ENCODE measurements around the gene IQSEC2. TPM values are rescaled to one million over a fixed set of nuclear protein-coding genes. Genes with fewer than 3 reads are reported as not detected.

Gene IQSEC2
- 10 to 100 TPM; 16.3 to 24.2 (median 17.5) TPM for total RNA-seq

DNA sequence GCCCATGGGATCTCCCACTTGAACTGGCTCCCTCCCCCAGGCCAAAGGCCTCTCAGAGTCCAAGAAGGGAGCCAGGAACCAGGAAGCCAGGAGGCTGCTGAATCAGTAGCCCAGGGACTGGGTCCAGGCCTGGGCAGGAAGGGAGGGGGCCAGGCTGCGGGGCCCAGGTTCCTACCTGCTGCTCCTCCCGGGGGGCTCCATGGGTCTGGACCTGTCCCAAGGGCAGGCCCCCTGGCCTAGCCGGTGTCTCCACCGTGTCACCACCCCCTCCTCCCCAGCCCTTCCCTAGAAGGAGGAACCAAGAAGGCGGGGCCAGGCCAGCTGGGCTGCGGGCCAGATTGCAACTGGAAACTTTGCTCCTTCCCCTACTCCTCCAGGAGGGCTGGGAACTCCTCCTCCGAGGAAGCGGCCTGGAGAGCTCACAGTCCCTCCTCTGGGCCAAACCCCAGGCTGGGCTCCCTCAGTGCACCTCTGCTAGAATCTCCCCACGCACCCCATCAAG is at the start of gene IQSEC2:
IQSEC2 (minus strand) TSS at position 264 of the 502 bp plus-strand sequence.
- WGBS, 2 donors, result 3 to 6% methylated on average over 2 to 7 of the region's 9 CpGs
- TF ChIP-seq, protein P1, sequence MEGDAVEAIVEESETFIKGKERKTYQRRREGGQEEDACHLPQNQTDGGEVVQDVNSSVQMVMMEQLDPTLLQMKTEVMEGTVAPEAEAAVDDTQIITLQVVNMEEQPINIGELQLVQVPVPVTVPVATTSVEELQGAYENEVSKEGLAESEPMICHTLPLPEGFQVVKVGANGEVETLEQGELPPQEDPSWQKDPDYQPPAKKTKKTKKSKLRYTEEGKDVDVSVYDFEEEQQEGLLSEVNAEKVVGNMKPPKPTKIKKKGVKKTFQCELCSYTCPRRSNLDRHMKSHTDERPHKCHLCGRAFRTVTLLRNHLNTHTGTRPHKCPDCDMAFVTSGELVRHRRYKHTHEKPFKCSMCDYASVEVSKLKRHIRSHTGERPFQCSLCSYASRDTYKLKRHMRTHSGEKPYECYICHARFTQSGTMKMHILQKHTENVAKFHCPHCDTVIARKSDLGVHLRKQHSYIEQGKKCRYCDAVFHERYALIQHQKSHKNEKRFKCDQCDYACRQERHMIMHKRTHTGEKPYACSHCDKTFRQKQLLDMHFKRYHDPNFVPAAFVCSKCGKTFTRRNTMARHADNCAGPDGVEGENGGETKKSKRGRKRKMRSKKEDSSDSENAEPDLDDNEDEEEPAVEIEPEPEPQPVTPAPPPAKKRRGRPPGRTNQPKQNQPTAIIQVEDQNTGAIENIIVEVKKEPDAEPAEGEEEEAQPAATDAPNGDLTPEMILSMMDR (IDR thresholded peaks at IDR 0.05), result no peak
- no peak for TF ChIP-seq POLR2A (IDR thresholded peaks at IDR 0.05)
- intact Hi-C loops (cut with DNase I; ENCODE audit: low total_unique reads), result no loop called here
- peak; percentile 74 to 97 for DNase-seq (ENCODE audit: low spot score in 2 of 2)
- H3K4me3 ChIP-seq (ENCODE audit: low read depth, poor library complexity, severe bottlenecking), result no peak within 1 kb of the TSS

DNA sequence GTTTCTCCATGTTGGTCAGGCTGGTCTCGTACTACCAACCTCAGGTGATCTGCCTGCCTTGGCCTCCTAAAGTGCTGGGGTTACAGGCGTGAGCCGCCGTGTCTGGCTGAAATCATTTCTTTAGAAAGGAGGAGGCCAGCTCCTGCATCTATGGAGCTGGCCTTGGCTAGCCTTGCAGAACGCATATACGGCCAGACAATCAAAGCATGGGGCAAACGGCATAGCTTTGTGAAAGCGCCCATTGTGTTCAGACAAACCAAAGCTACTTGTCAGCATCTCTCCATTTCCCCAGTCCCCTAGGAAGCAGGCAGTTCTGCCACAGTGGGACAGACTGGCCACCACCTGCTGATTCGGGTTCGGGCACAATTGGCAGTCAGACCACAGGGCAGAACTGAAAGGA is 48.9 kb upstream of the IQSEC2 start:
- intact Hi-C loops (cut with DNase I; ENCODE audit: low total_unique reads), result no loop called here
- 85 to 94% methylated on average over 8 to 10 of the region's 10 CpGs for WGBS, 2 donors
- DNase-seq (ENCODE audit: low spot score in 2 of 2), result no peak
- H3K4me3 ChIP-seq (ENCODE audit: low read depth, poor library complexity, severe bottlenecking), result no peak overlapping the region
- TF ChIP-seq, protein P1 (IDR thresholded peaks at IDR 0.05), result no peak
- TF ChIP-seq POLR2A (IDR thresholded peaks at IDR 0.05), result no peak

DNA sequence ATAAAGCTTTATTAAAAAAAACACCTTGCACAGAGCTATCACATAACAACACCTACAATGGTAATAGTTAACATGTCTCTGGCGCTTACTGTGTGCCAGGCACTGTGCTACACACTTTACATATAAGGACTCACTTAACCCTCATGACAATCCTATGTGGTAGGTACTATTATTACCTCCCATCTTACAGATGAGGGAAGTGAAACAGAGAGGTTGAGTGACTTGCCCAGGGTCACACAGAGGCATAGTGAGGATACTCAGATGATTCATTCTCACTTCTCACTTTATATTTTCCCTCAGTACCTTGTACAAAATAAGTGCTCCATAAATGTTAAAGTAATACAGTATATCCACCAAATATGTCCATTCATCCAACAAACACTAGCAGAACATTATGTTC is 43.4 kb upstream of the IQSEC2 start:
- DNase-seq (ENCODE audit: low spot score in 2 of 2), result no peak
- WGBS, 2 donors, result 97 to 100% methylated on average over 1 of the region's 1 CpG
- TF ChIP-seq, protein P1 (IDR thresholded peaks at IDR 0.05), result no peak
- no peak for TF ChIP-seq POLR2A (IDR thresholded peaks at IDR 0.05)
- H3K4me3 ChIP-seq (ENCODE audit: low read depth, poor library complexity, severe bottlenecking), result no peak overlapping the region
- intact Hi-C loops (cut with DNase I; ENCODE audit: low total_unique reads), result no loop called here

DNA sequence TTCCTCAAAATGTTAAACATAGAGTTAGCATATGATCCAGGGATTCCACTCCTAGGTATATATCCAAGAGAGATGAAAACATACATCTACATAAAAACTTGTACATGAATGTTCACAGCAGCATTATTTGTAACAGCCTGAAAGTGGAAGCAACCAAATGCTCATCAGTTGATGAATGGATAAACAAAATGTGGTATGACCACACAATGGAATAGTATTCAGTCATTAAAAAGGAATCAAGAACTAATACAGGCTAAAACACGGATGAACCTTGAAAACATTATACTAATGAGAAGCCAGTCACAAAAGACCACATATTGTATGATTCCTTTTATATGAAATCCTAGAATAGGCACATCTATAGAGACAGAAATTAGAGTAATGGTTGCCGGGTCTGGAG is 42.7 kb upstream of the IQSEC2 start:
- H3K4me3 ChIP-seq (ENCODE audit: low read depth, poor library complexity, severe bottlenecking), result no peak overlapping the region
- DNase-seq (ENCODE audit: low spot score in 2 of 2), result no peak
- intact Hi-C loops (cut with DNase I; ENCODE audit: low total_unique reads), result no loop called here
- WGBS, 2 donors, result 92 to 96% methylated on average over 2 of the region's 2 CpGs
- TF ChIP-seq, protein P1 (IDR thresholded peaks at IDR 0.05), result no peak
- TF ChIP-seq POLR2A (IDR thresholded peaks at IDR 0.05), result no peak

DNA sequence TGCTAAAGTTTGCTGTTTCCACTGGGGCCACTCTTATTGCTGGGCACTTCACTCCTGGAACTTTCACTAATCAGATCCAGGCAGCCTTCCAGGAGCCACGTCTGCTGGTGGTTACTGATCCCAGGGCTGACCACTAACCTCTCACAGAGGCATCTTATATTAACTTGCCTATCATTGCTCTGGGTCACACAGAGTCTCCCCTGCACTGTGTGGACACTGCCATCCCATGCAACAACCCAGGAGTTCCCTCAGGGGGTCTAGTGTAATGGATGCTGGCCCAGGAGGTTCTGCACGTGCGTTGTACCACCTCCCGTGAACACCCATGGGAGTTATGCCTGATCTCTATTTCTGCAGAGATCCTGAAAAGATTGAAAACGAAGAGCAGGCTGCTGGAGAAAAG is 41.8 kb upstream of the IQSEC2 start:
- no peak overlapping the region for H3K4me3 ChIP-seq (ENCODE audit: low read depth, poor library complexity, severe bottlenecking)
- WGBS, 2 donors, result 39 to 56% methylated on average over 5 of the region's 5 CpGs
- no peak for TF ChIP-seq POLR2A (IDR thresholded peaks at IDR 0.05)
- TF ChIP-seq, protein P1 (IDR thresholded peaks at IDR 0.05), result no peak
- DNase-seq (ENCODE audit: low spot score in 2 of 2), result no peak
- intact Hi-C loops (cut with DNase I; ENCODE audit: low total_unique reads), result no loop called here

DNA sequence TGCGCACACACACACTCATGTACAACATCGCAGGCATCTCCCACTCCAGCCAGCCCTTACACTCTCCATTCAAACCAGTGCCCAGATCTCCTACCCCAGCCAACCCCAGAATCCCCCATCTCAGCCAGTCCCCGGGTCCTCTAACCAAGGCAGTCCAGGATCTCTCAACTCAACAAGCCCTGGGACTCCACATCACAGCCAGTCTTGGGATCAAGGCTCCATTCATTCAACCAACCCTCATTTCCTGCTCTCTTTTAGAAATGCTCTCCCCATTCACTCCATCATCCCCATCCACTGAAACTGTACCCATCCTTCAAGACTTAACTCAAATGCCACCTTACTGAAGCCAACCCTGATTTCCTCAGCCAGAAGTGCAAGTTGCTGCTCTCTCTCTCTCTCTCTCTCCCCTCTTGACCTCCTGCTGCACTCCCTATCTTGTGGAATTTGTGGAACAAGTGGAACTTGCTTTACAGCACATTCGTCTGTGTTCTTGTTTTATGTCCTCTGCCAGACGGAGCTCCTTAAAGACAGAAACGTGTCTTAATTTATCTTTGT is 40.6 kb upstream of the IQSEC2 start:
- no peak overlapping the region for H3K4me3 ChIP-seq (ENCODE audit: low read depth, poor library complexity, severe bottlenecking)
- TF ChIP-seq POLR2A (IDR thresholded peaks at IDR 0.05), result no peak
- TF ChIP-seq, protein P1 (IDR thresholded peaks at IDR 0.05), result no peak
- intact Hi-C loops (cut with DNase I; ENCODE audit: low total_unique reads), result no loop called here
- DNase-seq (ENCODE audit: low spot score in 2 of 2), result no peak
- WGBS, 2 donors, result 20 to 29% methylated on average over 5 to 6 of the region's 6 CpGs
